Renal pelvis (tissue), 4 donors: ENCODE results near the gene HDAC7. TPM values are rescaled to one million over a fixed set of nuclear protein-coding genes. Genes with fewer than 3 reads are reported as not detected.

Experiments
- DNase-seq: peaks from one replicate; pipeline ENCODE4 v3.0.0-alpha.2; 2013
- polyA plus RNA-seq, 3 donors: library from polyadenylated mRNA; unstranded; fragments of 120-200 nt; gene quantifications; one replicate each; pipeline ENCODE4 v1.2.1, GENCODE V29; 2013; ENCODE audit not compliant: insufficient read length in 3 of 3

Gene HDAC7
- polyA plus RNA-seq, 3 donors, result 80.8 to 93.5 (median 90.2) TPM

- peak; percentile 56 for DNase-seq
These were observed 51.3 kb downstream of the HDAC7 start for GRCh38 chr12:47768323-47768811.

GRCh38 chr12:47767216-47767724 lies 52.4 kb downstream of the HDAC7 start:
- DNase-seq, result no peak

GRCh38 chr12:47766502-47767215 lies 53.0 kb downstream of the HDAC7 start:
- DNase-seq, result no peak

- DNase-seq, result peak; percentile 58
These were observed 56.0 kb downstream of the HDAC7 start for GRCh38 chr12:47763481-47764346.

DNA sequence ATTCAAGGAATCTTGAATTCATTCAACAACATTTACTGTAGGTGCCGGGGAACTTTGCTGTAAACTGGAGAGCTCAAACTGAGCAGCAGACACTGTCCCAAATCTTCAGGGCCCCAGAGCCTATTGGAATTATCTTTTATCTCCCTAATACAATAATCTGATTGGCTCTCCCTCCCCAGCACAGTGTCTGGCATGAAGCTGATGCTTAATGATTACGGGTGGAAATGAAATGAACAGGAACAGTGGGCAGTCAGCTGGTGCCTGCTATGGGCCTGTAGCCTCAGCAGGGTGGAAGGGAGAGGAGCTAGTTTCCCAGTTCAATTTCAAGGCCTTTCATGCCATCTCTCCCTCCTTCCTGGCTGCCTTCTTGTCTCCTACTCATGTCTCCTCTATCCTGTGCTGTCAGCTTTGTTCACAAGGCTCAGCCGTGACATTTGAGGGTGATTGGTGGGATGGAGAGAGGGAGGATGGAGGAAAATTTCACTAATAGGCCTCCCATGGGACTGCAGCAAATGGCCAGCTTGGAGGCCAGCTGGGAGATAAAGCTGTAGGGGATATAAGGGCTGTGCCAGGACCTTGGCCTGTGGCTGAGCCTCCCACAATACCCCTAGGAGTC lies 56.7 kb downstream of the HDAC7 start:
- DNase-seq, result no peak

GRCh38 chr12:47758834-47759690 lies 60.6 kb downstream of the HDAC7 start, which contains the start of gene RAPGEF3:
Gene RAPGEF3, minus strand, starts transcription at chr12:47758880. Its CDS starts 324 bp downstream, at chr12:47758556.
- peak; percentile 80 for DNase-seq

GRCh38 chr12:47758584-47758833 lies 61.2 kb downstream of the HDAC7 start:
- no peak for DNase-seq

- DNase-seq, result no peak
These were observed 61.7 kb downstream of the HDAC7 start for GRCh38 chr12:47757840-47758583.

DNA sequence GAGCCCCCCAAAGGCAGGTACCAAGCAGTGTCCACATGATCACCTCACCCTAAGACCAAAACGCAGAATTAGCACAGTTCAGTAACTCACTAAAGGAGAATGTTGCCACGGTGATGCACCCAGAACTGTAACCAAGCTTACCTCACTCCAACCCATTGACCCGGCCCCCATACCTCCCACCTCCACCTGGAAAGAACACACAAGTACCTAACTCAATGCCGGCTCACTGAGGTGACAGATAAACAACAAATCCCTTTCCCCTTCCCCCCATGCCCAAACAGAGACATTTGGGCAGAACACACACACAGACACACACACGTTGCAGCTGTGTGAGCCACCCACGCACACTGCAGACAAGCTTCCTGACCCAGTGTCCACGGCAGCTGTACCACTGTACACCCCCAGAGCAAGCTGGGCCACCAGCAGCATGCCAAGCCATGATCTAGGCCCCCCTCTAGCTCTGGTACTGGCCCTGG lies 62.3 kb downstream of the HDAC7 start:
- no peak for DNase-seq

GRCh38 chr12:47755655-47756562 lies 63.8 kb downstream of the HDAC7 start:
- DNase-seq, result no peak

DNA sequence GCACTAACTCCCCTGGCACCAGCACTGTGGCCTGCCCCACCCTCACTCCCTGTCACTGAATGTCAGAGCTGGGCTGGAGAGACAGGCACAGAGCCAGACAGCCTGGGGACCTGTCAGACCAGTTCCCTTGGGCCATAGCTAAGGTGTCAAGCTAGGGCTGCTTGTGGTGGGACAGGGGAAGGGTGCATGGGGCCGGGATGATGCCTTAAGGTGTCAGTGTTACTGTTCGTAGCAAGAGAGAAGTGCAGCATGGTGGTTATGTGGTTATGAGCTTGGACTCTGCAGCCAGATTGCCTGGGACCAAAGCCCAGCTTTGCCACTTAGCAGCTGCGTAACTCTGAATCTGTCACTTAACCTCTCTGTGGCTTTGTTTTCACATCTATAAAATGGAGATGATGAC lies 64.8 kb downstream of the HDAC7 start:
- DNase-seq, result no peak

DNA sequence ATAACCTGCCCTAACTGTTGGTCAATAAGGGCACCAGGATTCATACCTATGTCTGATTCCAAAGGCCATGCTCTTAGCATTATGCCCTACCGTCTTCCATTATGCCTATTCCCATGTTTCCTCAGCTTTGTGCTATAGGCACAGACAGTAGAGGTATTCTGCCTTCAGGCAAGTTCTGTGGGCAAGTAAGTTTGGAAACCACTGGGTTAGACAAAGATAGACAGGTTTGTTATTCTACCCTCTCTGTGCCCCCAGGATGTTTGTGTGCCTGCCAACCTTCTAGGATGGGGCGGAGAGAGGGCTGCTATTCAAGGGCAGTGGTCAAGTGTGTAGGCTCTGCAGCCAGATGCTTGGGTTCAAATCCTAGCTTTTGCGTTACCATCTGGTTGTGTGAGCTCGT lies 65.6 kb downstream of the HDAC7 start:
- DNase-seq, result no peak

DNA sequence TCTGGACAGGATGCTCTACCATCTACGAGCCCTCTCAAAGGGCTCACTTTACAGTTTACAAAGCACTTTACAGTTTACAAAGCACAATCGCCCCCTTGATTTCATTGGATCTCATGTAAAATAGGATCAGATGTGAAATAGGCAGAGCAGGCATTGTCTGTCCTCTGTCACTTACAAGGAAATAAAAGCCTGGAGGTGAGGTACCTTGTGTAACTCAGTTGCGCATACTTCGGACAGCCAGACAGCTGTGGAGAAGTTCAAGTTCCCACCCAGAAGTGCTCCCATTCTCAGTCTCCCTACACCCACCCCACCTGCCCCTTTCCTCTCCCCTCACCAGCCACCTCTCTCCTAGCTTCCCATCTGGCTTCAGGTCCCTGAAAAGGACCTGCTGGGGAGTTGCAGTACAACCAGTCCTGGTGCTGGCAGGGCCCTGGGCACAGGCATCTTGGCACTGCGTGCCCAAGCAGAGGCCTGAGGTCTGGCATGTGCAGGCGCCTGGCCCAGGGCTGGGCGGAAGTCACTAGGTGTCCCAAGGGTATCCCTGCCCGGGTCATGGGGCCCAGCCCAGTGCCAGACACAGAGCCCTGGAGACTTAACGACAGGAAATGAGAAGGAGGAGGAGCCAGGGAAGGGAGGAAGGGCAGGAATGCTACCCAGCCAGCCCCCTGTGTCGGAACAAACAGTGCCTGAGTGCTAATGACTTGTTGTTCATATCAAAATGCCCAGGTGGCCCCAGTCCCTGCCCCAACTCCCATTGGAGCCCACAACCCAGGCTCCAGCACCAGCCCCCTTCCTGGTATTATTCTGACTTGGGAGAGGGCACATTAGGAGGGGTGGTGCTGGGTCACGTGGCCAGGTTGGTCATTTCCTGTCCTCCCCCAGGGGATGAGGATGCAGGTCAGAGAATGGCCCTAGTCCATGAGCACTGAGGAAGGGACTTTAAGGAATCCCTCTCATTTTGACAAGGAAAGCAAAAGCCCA lies 66.4 kb downstream of the HDAC7 start:
- DNase-seq, result no peak

GRCh38 chr12:47752552-47752951 lies 67.2 kb downstream of the HDAC7 start:
- DNase-seq, result no peak

DNA sequence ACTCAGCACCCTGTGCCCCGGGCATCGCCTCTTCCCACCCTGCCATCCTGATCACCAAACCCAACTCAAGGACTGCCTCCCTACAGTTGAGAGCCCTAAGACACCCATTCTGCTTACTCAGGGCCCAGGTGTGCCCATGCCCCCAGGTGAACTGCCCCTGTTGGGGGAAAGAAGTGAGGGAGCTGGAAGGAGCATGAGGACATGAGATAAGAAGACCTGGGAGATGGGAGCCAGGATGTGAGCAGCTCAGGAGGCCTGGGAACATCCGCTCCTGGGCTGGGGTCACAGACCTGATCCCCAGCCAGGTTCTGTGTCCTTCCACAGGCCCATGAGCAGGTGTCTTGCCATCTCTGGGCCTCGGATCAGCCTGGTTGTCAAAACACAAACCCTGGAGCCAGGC lies 67.6 kb downstream of the HDAC7 start:
- no peak for DNase-seq

GRCh38 chr12:47751561-47751960 lies 68.1 kb downstream of the HDAC7 start:
- no peak for DNase-seq

DNA sequence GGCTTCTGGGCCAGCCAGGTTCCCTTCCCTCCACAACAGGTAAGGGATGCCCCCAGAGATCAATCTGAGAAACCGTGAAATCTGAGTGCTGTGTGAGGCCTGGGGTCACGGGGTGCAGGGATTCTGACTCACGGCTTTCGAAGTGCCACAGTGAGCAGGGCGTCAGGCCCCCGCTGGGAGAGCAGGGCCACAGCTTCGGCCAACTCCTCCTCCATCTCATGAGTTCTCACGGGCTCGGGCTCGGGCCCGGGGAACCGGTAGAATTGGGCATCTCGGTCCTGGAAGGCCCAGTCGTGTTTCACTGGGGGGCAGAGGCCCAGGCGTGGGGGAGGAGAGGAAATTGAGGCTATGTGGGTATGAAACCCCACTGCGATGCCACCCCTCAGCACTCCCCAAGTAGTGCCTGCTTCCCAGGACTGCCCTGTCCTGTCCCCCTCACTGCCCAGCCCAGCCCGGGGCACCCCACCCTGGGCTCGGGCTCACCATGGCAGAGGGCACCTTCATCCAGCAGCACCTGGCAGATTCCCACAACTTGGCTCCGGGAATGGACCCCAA lies 68.7 kb downstream of the HDAC7 start:
- no peak for DNase-seq

- DNase-seq, result no peak
These were observed 69.4 kb downstream of the HDAC7 start for GRCh38 chr12:47750229-47750798.
